H4 (cell line): ENCODE data around the gene LRP5. TPM values are rescaled to one million over a fixed set of nuclear protein-coding genes. Genes with fewer than 3 reads are reported as not detected.
A peak's percentile ranks its signal among the peaks of the same experiment; 100 is the strongest.

Experiments
- DNase-seq: peaks from one replicate; pipeline ENCODE4 v3.0.0-alpha.2; 2015; ENCODE audit warnings: low spot score
- total RNA-seq: library from RNA; depleted of rRNA; stranded (reverse); fragments of >200 nt; shearing (Covaris generic); gene quantifications from 2 replicates; pipeline ENCODE4 v1.2.3, GENCODE V29; 2014

Gene LRP5
- total RNA-seq, 1 experiment from 2014 or later, result 14.1 TPM

GRCh38 chr11:68371171-68372041, 59.0 kb downstream of the LRP5 start:
- DNase-seq, result no peak

- no peak for DNase-seq
These were observed 59.7 kb downstream of the LRP5 start for GRCh38 chr11:68372114-68372513.

GRCh38 chr11:68372625-68373024, 60.2 kb downstream of the LRP5 start:
- DNase-seq, result no peak

- DNase-seq, result no peak
These were observed 60.9 kb downstream of the LRP5 start for GRCh38 chr11:68373189-68373814.

GRCh38 chr11:68373815-68374501, 61.6 kb downstream of the LRP5 start:
- DNase-seq, result no peak

GRCh38 chr11:68374531-68374930, 62.1 kb downstream of the LRP5 start:
- DNase-seq, result no peak

GRCh38 chr11:68375337-68375736, 62.9 kb downstream of the LRP5 start:
- DNase-seq, result no peak

- DNase-seq, result no peak
These were observed 63.4 kb downstream of the LRP5 start for GRCh38 chr11:68375766-68376165.

GRCh38 chr11:68377389-68377795, 65.0 kb downstream of the LRP5 start:
- DNase-seq, result no peak

- DNase-seq, result no peak
These were observed 66.8 kb downstream of the LRP5 start for GRCh38 chr11:68379206-68379605.

GRCh38 chr11:68380786-68381622, 68.6 kb downstream of the LRP5 start:
- peak; percentile 43 for DNase-seq

- no peak for DNase-seq
These were observed 69.3 kb downstream of the LRP5 start for GRCh38 chr11:68381716-68382115.

- DNase-seq, result no peak
These were observed 70.1 kb downstream of the LRP5 start for GRCh38 chr11:68382358-68382998.

- peak; percentile 21 for DNase-seq
These were observed 71.6 kb downstream of the LRP5 start for GRCh38 chr11:68383976-68384501.

- DNase-seq, result no peak
These were observed 72.2 kb downstream of the LRP5 start for GRCh38 chr11:68384530-68385081.

- no peak for DNase-seq
These were observed 72.7 kb downstream of the LRP5 start for GRCh38 chr11:68385128-68385527.

GRCh38 chr11:68386331-68386978, 74.1 kb downstream of the LRP5 start:
- no peak for DNase-seq

GRCh38 chr11:68387840-68388239, 75.4 kb downstream of the LRP5 start:
- no peak for DNase-seq

GRCh38 chr11:68388595-68389198, 76.3 kb downstream of the LRP5 start:
- DNase-seq, result no peak

- no peak for DNase-seq
These were observed 77.9 kb downstream of the LRP5 start for GRCh38 chr11:68390315-68390714.
